Kidney (tissue), 14 donors: ENCODE results near the gene NCS1. TPM values are rescaled to one million over a fixed set of nuclear protein-coding genes. Genes with fewer than 3 reads are reported as not detected.

Experiments used
- DNase-seq, 5 donors: peaks; one replicate each; pipeline ENCODE4 v3.0.0-alpha.2; 2013 to 2020
- FAIRE-seq: peaks from 2 replicates; lab custom pipeline; 2012; peaks lifted over from hg19 to GRCh38; lab: Jason Lieb, UNC
- H3K27ac ChIP-seq, 2 donors: one replicate each; pipeline ENCODE4 v1.7.0; 2013; ENCODE audit warnings: low read depth in 2 of 2, low read length in 2 of 2, inconsistent platforms in 1 of 2
- H3K27me3 ChIP-seq: one replicate; pipeline ENCODE4 v1.7.1; 2013; ENCODE audit warnings: low read length, inconsistent platforms; ENCODE audit not compliant: control insufficient read depth, insufficient read depth
- H3K36me3 ChIP-seq, 3 donors: one replicate each; pipeline versions ENCODE4 v1.7.0 to v1.7.1; 2013; ENCODE audit warnings: low read length in 3 of 3, control low read depth in 1 of 3, inconsistent platforms in 1 of 3; ENCODE audit not compliant: insufficient read depth in 3 of 3, control insufficient read depth in 2 of 3
- H3K4me1 ChIP-seq, 3 donors: one replicate each; pipeline versions ENCODE4 v1.7.0 to v1.7.1; 2013; ENCODE audit warnings: low read length in 3 of 3, inconsistent platforms in 1 of 3, low read depth in 1 of 3; ENCODE audit not compliant: control insufficient read depth in 2 of 3, insufficient read depth in 2 of 3
- H3K4me3 ChIP-seq, 3 donors: one replicate each; pipeline versions ENCODE4 v1.7.0 to v1.8.1; 2013; ENCODE audit warnings: low read length in 3 of 3, control low read depth in 1 of 3, inconsistent platforms in 1 of 3
- H3K9ac ChIP-seq, 3 donors: one replicate each; pipeline versions ENCODE4 v1.7.0 to v1.7.1; 2013; ENCODE audit warnings: low read length in 3 of 3, control low read depth in 1 of 3, inconsistent platforms in 1 of 3
- H3K9me3 ChIP-seq, 3 donors: one replicate each; pipeline versions ENCODE4 v1.7.0 to v1.7.1; 2013; ENCODE audit warnings: low read length in 3 of 3, control low read depth in 1 of 3, inconsistent platforms in 1 of 3; ENCODE audit not compliant: control insufficient read depth in 2 of 3, insufficient read depth in 1 of 3
- CTCF ChIP-seq: IDR thresholded peaks from 3 replicates; pipeline ENCODE4 v1.5.1; 2012; ENCODE audit warnings: mild to moderate bottlenecking, moderate library complexity, borderline replicate concordance; ENCODE audit not compliant: insufficient read depth; ENCODE audit errors: extremely low read depth
- intact Hi-C: fragments of 100-400 bp; cut with DNase I; formaldehyde crosslinking; loops from one replicate; pipeline ENCODE4 v1.11.1; 2022
- polyA plus RNA-seq: library from polyadenylated mRNA; stranded (reverse); fragments of 350-450 nt; fragmentation: Illumina TruSeq; extraction: RNeasy Lipid Tissue Mini Kit (QIAGEN cat#74804); gene quantifications from one replicate; pipeline ENCODE4 v1.2.3, GENCODE V29; 2014; ENCODE audit warnings: low read depth, low replicate concordance; ENCODE audit not compliant: insufficient read depth
- total RNA-seq: library from RNA; stranded (reverse); fragmentation: NEBNext Ultra II Directional; extraction: Animal tissue kit (Norgen Biotek cat#: 25700); gene quantifications from one replicate; pipeline ENCODE4 v1.2.1, GENCODE V29; 2021
- donor health status: control.
- donor health status: control.
- donor health status: control.
- donor health status: control.
- donor health status: control.
- donor health status: DM: yes; HTN: yes; CAD: no.
- donor health status: Normal renal cell carcinoma (clear cell type).

NCS1 gene
- total and polyA plus RNA-seq, 2 donors from 2014 or later, result 27.7 to 37.4 TPM

GRCh38 chr9:130128733-130129431 is 43.3 kb upstream of the NCS1 start:
- FAIRE-seq, result no peak

DNA sequence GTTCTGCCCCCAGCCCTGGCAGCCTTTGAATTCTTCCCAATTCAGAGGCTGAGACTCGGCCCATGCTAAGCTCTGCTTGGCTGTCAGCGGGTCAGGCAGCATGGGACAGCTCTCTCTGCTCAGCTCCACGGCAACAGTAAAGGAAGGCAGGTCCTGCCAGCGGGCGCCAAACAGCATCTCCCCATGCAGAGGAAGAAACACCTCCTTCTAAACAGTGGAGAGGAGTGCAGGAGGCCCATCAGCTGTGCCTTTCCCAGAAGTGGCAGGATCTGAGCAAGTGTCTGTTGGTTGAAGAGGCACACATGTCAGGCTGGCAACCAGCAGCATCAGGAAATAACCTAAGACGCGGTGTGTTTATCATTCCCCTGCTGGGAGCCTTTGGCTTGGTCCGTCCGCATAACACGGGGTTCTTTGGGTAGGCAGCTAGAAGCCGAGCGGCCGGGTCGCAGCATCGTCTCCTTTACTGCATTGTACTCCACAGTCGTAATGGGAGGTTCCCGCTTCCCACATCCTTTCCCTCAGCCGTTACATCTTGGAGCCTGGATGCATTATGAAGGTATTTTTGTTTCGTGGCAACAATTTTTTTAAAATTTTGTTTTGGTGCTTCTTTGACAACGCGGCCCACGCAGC is 42.7 kb upstream of the NCS1 start:
- Histone ChIP-seq H3K4me1 (peaks cover 0 to 19% (median 18%) of the 10 kb centered on the region in 3 donors), H3K9ac (no peak overlapping the region), H3K27ac (peak overlapping the region in 1 of 2 donors; percentile 37), H3K9me3 (no peaks in the 10 kb centered on the region), H3K4me3 (no peak overlapping the region), H3K27me3 (no peaks in the 10 kb centered on the region), H3K36me3 (peaks cover 0 to 21% (median 5%) of the 10 kb centered on the region in 3 donors)
- intact Hi-C loops, result no loop called here
- FAIRE-seq (no peak), DNase-seq (peak in 1 of 5 donors; percentile 68)
- TF ChIP-seq CTCF, result no peak

More at GRCh38 chr9:130128733-130129431, 43.3 kb upstream of the NCS1 start:
- Histone ChIP-seq H3K27me3 (no peaks in the 10 kb centered on the region), H3K36me3 (peaks cover 0 to 21% (median 5%) of the 10 kb centered on the region in 3 donors), H3K27ac (peak overlapping the region; percentile 37 to 65), H3K4me3 (no peak overlapping the region), H3K4me1 (peaks cover 0 to 19% (median 18%) of the 10 kb centered on the region in 3 donors), H3K9ac (no peak overlapping the region), H3K9me3 (no peaks in the 10 kb centered on the region)
- intact Hi-C loops, result no loop called here
- peak in 1 of 5 donors; percentile 75 for DNase-seq
- no peak for TF ChIP-seq CTCF

- no peak for TF ChIP-seq CTCF
- Histone ChIP-seq H3K9ac (no peak overlapping the region), H3K4me3 (no peak overlapping the region), H3K4me1 (peaks cover 0 to 14% (median 11%) of the 10 kb centered on the region in 3 donors), H3K27me3 (no peaks in the 10 kb centered on the region), H3K27ac (no peak overlapping the region), H3K36me3 (peaks cover 0 to 13% (median 5%) of the 10 kb centered on the region in 3 donors), H3K9me3 (no peaks in the 10 kb centered on the region)
- FAIRE-seq (no peak), DNase-seq (peak in 1 of 5 donors; percentile 26)
- intact Hi-C loops, result no loop called here
Observed at GRCh38 chr9:130132746-130133145, 39.5 kb upstream of the NCS1 start.
